IMR-90 (cell line): ENCODE measurements around the gene GNAS-AS1.

Experiments
- CEBPB ChIP-seq: IDR thresholded peaks from 2 replicates; pipeline ENCODE4 v1.6.1; 2012; ENCODE audit warnings: low read depth, low read length, improper control_type of control experiment
- CHD1 ChIP-seq: IDR thresholded peaks from 2 replicates; pipeline ENCODE4 v1.6.1; 2012; ENCODE audit warnings: low read depth, low read length, improper control_type of control experiment
- FOS ChIP-seq: fragments of 150-350 bp; IDR thresholded peaks from 2 replicates; pipeline ENCODE4 v1.6.1; 2016; ENCODE audit warnings: low read depth, low read length
- MAZ ChIP-seq: IDR thresholded peaks from 2 replicates; pipeline ENCODE4 v1.6.1; 2012; ENCODE audit warnings: low read depth, mild to moderate bottlenecking, low read length, improper control_type of control experiment, moderate library complexity, borderline replicate concordance
- MXI1 ChIP-seq: IDR thresholded peaks from 2 replicates; pipeline ENCODE4 v1.6.1; 2012; ENCODE audit warnings: low read depth, mild to moderate bottlenecking, low read length, moderate library complexity, borderline replicate concordance
- NFE2L2 ChIP-seq: fragments of 150-350 bp; IDR thresholded peaks from 2 replicates; pipeline ENCODE4 v1.6.1; 2016; ENCODE audit warnings: low read depth, mild to moderate bottlenecking, low read length
- POLR2A ChIP-seq: IDR thresholded peaks from 2 replicates; pipeline ENCODE4 v1.6.1; 2012; ENCODE audit warnings: mild to moderate bottlenecking, low read depth, low read length
- RAD21 ChIP-seq: IDR thresholded peaks from 2 replicates; pipeline ENCODE4 v1.6.1; 2012; ENCODE audit warnings: low read length, improper control_type of control experiment
- RCOR1 ChIP-seq: IDR thresholded peaks from 2 replicates; pipeline ENCODE4 v1.6.1; 2012; ENCODE audit warnings: mild to moderate bottlenecking, low read length, improper control_type of control experiment; ENCODE audit not compliant: insufficient replicate concordance
- RFX5 ChIP-seq: IDR thresholded peaks from 2 replicates; pipeline ENCODE4 v1.8.0; 2012; ENCODE audit warnings: low read depth, mild to moderate bottlenecking, low read length, moderate library complexity
- SMC3 ChIP-seq: fragments of 150-350 bp; IDR thresholded peaks from 2 replicates; pipeline ENCODE4 v1.6.1; 2016; ENCODE audit warnings: low read depth, mild to moderate bottlenecking, antibody characterized with exemption, low read length, moderate library complexity
- TF ChIP-seq, protein P1 (sequence below): conservative IDR thresholded peaks from 2 replicates; pipeline ENCODE4 v1.5.1; 2012; ENCODE audit warnings: mild to moderate bottlenecking, low read depth, low read length, improper control_type of control experiment
- TF ChIP-seq, protein P2 (sequence below): fragments of 150-350 bp; IDR thresholded peaks from 2 replicates; pipeline ENCODE4 v1.6.1; 2017; ENCODE audit warnings: mild to moderate bottlenecking, antibody characterized with exemption, low read length, low read depth
- TF ChIP-seq, protein P3 (sequence below): fragments of 150-350 bp; IDR thresholded peaks from 2 replicates; pipeline ENCODE4 v1.6.1; 2016; ENCODE audit warnings: low read depth, mild to moderate bottlenecking, low read length, moderate library complexity, borderline replicate concordance

DNA sequence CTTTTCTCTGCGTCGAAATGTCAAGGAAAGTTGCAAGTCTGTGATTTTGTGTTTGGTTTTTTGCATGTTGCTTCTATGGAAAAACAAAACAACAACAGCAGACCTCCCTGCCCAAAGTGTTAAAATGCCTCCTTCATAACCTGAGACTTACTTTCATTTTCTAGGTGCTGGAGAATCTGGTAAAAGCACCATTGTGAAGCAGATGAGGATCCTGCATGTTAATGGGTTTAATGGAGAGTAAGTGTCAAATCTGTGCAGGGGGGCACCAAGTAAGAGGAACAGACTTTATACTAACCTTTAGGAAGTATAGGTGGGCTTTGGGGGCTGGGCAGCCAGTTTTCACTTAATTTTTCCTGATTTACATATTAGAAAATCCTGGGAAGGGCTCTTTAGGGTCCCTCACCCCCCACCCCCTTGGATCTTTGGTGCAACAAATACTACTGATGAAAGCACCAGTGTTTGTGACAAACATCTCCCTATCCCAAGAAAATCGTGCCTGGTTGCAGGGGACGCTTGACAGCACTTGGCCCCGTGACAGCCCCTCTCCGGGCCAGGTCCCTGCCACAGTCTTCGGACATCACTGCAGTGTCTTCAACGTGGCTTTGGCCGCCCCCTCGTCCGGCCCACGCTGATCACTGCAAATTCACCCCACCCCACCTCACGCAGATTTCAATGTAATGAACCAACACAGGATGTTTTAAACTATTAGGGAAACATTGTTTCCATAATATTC lies 44.9 kb upstream of the GNAS-AS1 start:
- TF ChIP-seq POLR2A (no peak), RCOR1 (no peak), FOS (no peak), MXI1 (no peak), SMC3 (no peak), MAZ (no peak), RFX5 (no peak), RAD21 (no peak), CEBPB (no peak), NFE2L2 (no peak), CHD1 (no peak)
- TF ChIP-seq, protein P1, sequence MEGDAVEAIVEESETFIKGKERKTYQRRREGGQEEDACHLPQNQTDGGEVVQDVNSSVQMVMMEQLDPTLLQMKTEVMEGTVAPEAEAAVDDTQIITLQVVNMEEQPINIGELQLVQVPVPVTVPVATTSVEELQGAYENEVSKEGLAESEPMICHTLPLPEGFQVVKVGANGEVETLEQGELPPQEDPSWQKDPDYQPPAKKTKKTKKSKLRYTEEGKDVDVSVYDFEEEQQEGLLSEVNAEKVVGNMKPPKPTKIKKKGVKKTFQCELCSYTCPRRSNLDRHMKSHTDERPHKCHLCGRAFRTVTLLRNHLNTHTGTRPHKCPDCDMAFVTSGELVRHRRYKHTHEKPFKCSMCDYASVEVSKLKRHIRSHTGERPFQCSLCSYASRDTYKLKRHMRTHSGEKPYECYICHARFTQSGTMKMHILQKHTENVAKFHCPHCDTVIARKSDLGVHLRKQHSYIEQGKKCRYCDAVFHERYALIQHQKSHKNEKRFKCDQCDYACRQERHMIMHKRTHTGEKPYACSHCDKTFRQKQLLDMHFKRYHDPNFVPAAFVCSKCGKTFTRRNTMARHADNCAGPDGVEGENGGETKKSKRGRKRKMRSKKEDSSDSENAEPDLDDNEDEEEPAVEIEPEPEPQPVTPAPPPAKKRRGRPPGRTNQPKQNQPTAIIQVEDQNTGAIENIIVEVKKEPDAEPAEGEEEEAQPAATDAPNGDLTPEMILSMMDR: no peak
- TF ChIP-seq, protein P2, sequence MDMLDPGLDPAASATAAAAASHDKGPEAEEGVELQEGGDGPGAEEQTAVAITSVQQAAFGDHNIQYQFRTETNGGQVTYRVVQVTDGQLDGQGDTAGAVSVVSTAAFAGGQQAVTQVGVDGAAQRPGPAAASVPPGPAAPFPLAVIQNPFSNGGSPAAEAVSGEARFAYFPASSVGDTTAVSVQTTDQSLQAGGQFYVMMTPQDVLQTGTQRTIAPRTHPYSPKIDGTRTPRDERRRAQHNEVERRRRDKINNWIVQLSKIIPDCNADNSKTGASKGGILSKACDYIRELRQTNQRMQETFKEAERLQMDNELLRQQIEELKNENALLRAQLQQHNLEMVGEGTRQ: no peak
- TF ChIP-seq, protein P3, sequence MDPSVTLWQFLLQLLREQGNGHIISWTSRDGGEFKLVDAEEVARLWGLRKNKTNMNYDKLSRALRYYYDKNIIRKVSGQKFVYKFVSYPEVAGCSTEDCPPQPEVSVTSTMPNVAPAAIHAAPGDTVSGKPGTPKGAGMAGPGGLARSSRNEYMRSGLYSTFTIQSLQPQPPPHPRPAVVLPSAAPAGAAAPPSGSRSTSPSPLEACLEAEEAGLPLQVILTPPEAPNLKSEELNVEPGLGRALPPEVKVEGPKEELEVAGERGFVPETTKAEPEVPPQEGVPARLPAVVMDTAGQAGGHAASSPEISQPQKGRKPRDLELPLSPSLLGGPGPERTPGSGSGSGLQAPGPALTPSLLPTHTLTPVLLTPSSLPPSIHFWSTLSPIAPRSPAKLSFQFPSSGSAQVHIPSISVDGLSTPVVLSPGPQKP: no peak
